SK-N-SH treated with all-trans-retinoic acid at 6 μM for 48 hours (cell line): ENCODE data around the gene TTC32.

ENCODE experiments used
- ATAC-seq: fragments of 200-7000 bp; cut with Tn5 transposase; 3 replicates; pipeline ENCODE4 v1.9.1; 2020; ENCODE audit warnings: mild to moderate bottlenecking, moderate library complexity
- ARNTL ChIP-seq: fragments of 450-650 bp; formaldehyde crosslinking; IDR thresholded peaks from 2 replicates; pipeline ENCODE4 v1.5.0; 2020; ENCODE audit warnings: low read depth, mild to moderate bottlenecking, moderate library complexity, borderline replicate concordance
- BACH2 ChIP-seq: fragments of 250-450 bp; sonication (Bioruptor Pico); IDR thresholded peaks from 2 replicates; pipeline ENCODE4 v1.9.0; 2021; ENCODE audit warnings: mild to moderate bottlenecking, borderline replicate concordance
- CREB5 ChIP-seq: fragments of 250-450 bp; sonication (Bioruptor Pico); IDR thresholded peaks from 2 replicates; pipeline ENCODE4 v1.5.1; 2020; ENCODE audit warnings: low read depth, mild to moderate bottlenecking, moderate library complexity
- CSDC2 ChIP-seq: fragments of 250-450 bp; sonication (Bioruptor Pico); IDR thresholded peaks from 2 replicates; pipeline ENCODE4 v1.5.0; 2020; ENCODE audit warnings: mild to moderate bottlenecking, moderate library complexity
- CSRNP3 ChIP-seq: fragments of 250-450 bp; sonication (Bioruptor Pico); IDR thresholded peaks from 2 replicates; pipeline ENCODE4 v1.5.1; 2021; ENCODE audit warnings: mild to moderate bottlenecking, moderate library complexity
- ESRRG ChIP-seq: fragments of 250-450 bp; sonication (Bioruptor Pico); IDR thresholded peaks from 2 replicates; pipeline ENCODE4 v1.6.1; 2021; ENCODE audit warnings: mild to moderate bottlenecking
- GLIS3 ChIP-seq: fragments of 250-450 bp; sonication (Bioruptor Pico); IDR thresholded peaks from 2 replicates; pipeline ENCODE4 v1.5.0; 2020; ENCODE audit warnings: mild to moderate bottlenecking, moderate library complexity
- ISL1 ChIP-seq: fragments of 250-450 bp; sonication (Bioruptor Pico); IDR thresholded peaks from 2 replicates; pipeline ENCODE4 v2.1.2; 2022; ENCODE audit warnings: mild to moderate bottlenecking, moderate library complexity
- OSR1 ChIP-seq: fragments of 250-450 bp; sonication (Bioruptor Pico); IDR thresholded peaks from 2 replicates; pipeline ENCODE4 v1.8.0; 2022; ENCODE audit warnings: moderate library complexity, mild to moderate bottlenecking, inconsistent platforms
- PATZ1 ChIP-seq: fragments of 250-450 bp; sonication (Bioruptor Pico); IDR thresholded peaks from 2 replicates; pipeline ENCODE4 v1.8.0; 2020; ENCODE audit warnings: mild to moderate bottlenecking, moderate library complexity, borderline replicate concordance
- POU6F1 ChIP-seq: fragments of 250-450 bp; sonication (Bioruptor Pico); IDR thresholded peaks from 2 replicates; pipeline ENCODE4 v1.8.0; 2021; ENCODE audit warnings: low read depth, mild to moderate bottlenecking, moderate library complexity, borderline replicate concordance
- PPARA ChIP-seq: fragments of 250-450 bp; sonication (Bioruptor Pico); IDR thresholded peaks from 2 replicates; pipeline ENCODE4 v1.5.0; 2020; ENCODE audit warnings: mild to moderate bottlenecking, borderline replicate concordance
- RARB ChIP-seq: fragments of 250-450 bp; sonication (Bioruptor Pico); IDR thresholded peaks from 2 replicates; pipeline ENCODE4 v1.8.0; 2021; ENCODE audit warnings: mild to moderate bottlenecking, moderate library complexity
- SNAI2 ChIP-seq: fragments of 250-450 bp; sonication (Bioruptor Pico); IDR thresholded peaks from 2 replicates; pipeline ENCODE4 v1.5.0; 2020; ENCODE audit warnings: mild to moderate bottlenecking, moderate library complexity
- TOX ChIP-seq: fragments of 250-450 bp; sonication (Bioruptor Pico); IDR thresholded peaks from 2 replicates; pipeline ENCODE4 v1.8.0; 2021; ENCODE audit warnings: mild to moderate bottlenecking, moderate library complexity, borderline replicate concordance
- TSHZ2 ChIP-seq: fragments of 250-450 bp; sonication (Bioruptor Pico); IDR thresholded peaks from 2 replicates; pipeline ENCODE4 v1.5.0; 2020; ENCODE audit warnings: mild to moderate bottlenecking, moderate library complexity
- ZC3H10 ChIP-seq: fragments of 250-450 bp; sonication (Bioruptor Pico); IDR thresholded peaks from 2 replicates; pipeline ENCODE4 v1.5.1; 2021; ENCODE audit warnings: mild to moderate bottlenecking, moderate library complexity
- ZFP3 ChIP-seq: fragments of 250-450 bp; sonication (Bioruptor Pico); IDR thresholded peaks from 2 replicates; pipeline ENCODE4 v1.5.0; 2020; ENCODE audit warnings: mild to moderate bottlenecking, moderate library complexity
- ZNF565 ChIP-seq: fragments of 450-650 bp; formaldehyde crosslinking; conservative IDR thresholded peaks from 2 replicates; pipeline ENCODE4 v1.5.0; 2020; ENCODE audit warnings: low read depth, mild to moderate bottlenecking, moderate library complexity
- ZNF70 ChIP-seq: fragments of 450-650 bp; formaldehyde crosslinking; IDR thresholded peaks from 2 replicates; pipeline ENCODE4 v1.5.0; 2020; ENCODE audit warnings: mild to moderate bottlenecking, moderate library complexity
- ZNF8 ChIP-seq: fragments of 450-650 bp; formaldehyde crosslinking; IDR thresholded peaks from 2 replicates; pipeline ENCODE4 v1.5.0; 2020; ENCODE audit warnings: mild to moderate bottlenecking, moderate library complexity

The TTC32 gene

GRCh38 chr2:19944205-19944845 is 42.5 kb upstream of the TTC32 start:
- no peak for TF ChIP-seq ISL1 (CRISPR knock-in tag)
- TF ChIP-seq PATZ1 (CRISPR knock-in tag) = no peak
- TF ChIP-seq ZC3H10 = no peak
- TF ChIP-seq SNAI2 = no peak
- TF ChIP-seq CSRNP3 = no peak
- no peak for TF ChIP-seq TOX (CRISPR knock-in tag)
- no peak for TF ChIP-seq GLIS3
- no peak for TF ChIP-seq TSHZ2 (CRISPR knock-in tag)
- TF ChIP-seq ZNF565 (CRISPR knock-in tag) = no peak
- no peak for TF ChIP-seq ZNF70 (CRISPR knock-in tag)
- TF ChIP-seq ARNTL = no peak
- TF ChIP-seq ESRRG (CRISPR knock-in tag) = no peak
- TF ChIP-seq RARB = no peak
- TF ChIP-seq ZNF8 (CRISPR knock-in tag) = no peak
- TF ChIP-seq CREB5 (CRISPR knock-in tag) = no peak
- TF ChIP-seq POU6F1 (CRISPR knock-in tag) = no peak
- ATAC-seq = no peak

- TF ChIP-seq ESRRG (CRISPR knock-in tag) = no peak
- no peak for TF ChIP-seq ZFP3 (CRISPR knock-in tag)
- TF ChIP-seq ZNF70 (CRISPR knock-in tag) = no peak
- no peak for TF ChIP-seq SNAI2
- no peak for TF ChIP-seq OSR1 (CRISPR knock-in tag)
- TF ChIP-seq PPARA = no peak
- TF ChIP-seq ISL1 (CRISPR knock-in tag) = no peak
- no peak for TF ChIP-seq CSRNP3
- TF ChIP-seq ARNTL = no peak
- ATAC-seq = no peak
Measured at GRCh38 chr2:19943189-19943588, 41.4 kb upstream of the TTC32 start.

- peak; percentile 88 for ATAC-seq
- TF ChIP-seq ZC3H10 (no peak), TSHZ2 (CRISPR knock-in tag) (no peak), CSDC2 (CRISPR knock-in tag) (no peak), CSRNP3 (no peak), POU6F1 (CRISPR knock-in tag) (no peak), BACH2 (CRISPR knock-in tag) (no peak)
Measured at GRCh38 chr2:19942199-19942598, 40.4 kb upstream of the TTC32 start.
